GM21737 (cell line): ENCODE results near the gene TUBA3E.
"Not testable (repeated sequence)": the region's sequence is repeated elsewhere in the genome, so short reads cannot be mapped to it uniquely, and the experiment has no call there.

Source experiments
- ATAC-seq: cut with Tn5 transposase; IDR thresholded peaks from one replicate; pipeline ENCODE4 v1.9.1; 2021; ENCODE audit warnings: mild to moderate bottlenecking, moderate library complexity; ENCODE audit not compliant: unreplicated experiment

Gene TUBA3E

GRCh38 chr2:130150181-130151144 lies 47.8 kb downstream of the TUBA3E start:
- ATAC-seq = no peak

- ATAC-seq = not testable (repeated sequence)
These were observed 49.7 kb downstream of the TUBA3E start for GRCh38 chr2:130148515-130148914.

- ATAC-seq = peak; percentile 93
These were observed 53.2 kb downstream of the TUBA3E start, which contains the start of gene CCDC74B for GRCh38 chr2:130145006-130145414. TSS of gene CCDC74B (minus strand) at chr2:130145112. CDS start at chr2:130144996, 116 bp downstream.

- ATAC-seq = not testable (repeated sequence)
These were observed 54.8 kb downstream of the TUBA3E start for GRCh38 chr2:130143266-130144039.

GRCh38 chr2:130142396-130143265 lies 55.6 kb downstream of the TUBA3E start:
- ATAC-seq = not testable (repeated sequence)
